H1 (cell line): Measurements from ENCODE around the gene SERPINB11.

Source experiments
- BRCA1 ChIP-seq: IDR thresholded peaks from 2 replicates; pipeline ENCODE4 v1.6.1; 2012; ENCODE audit warnings: low read depth, low read length, improper control_type of control experiment
- CBX5 ChIP-seq: fragments of 300-800, 300-1000 bp; sonication (generic); IDR thresholded peaks from 2 replicates; pipeline ENCODE4 v1.7.1; 2016; ENCODE audit warnings: antibody characterized with exemption, low read length, low read depth
- MAX ChIP-seq: IDR thresholded peaks from 2 replicates; pipeline ENCODE4 v1.6.1; 2012; ENCODE audit warnings: inconsistent platforms
- RNF2 ChIP-seq: fragments of 200-900, 300-1000 bp; sonication (generic); IDR thresholded peaks from 2 replicates; pipeline ENCODE4 v1.7.1; 2016; ENCODE audit warnings: borderline replicate concordance, low read depth, mild to moderate bottlenecking, antibody characterized with exemption, low read length; ENCODE audit not compliant: poor library complexity, severe bottlenecking; ENCODE audit errors: missing control alignments

- 0 out of 2 replicates have a peak, but pooled peaks have one; percentile 13 for TF ChIP-seq MAX
- TF ChIP-seq CBX5 = no peak
- TF ChIP-seq BRCA1 = no peak
- no peak for TF ChIP-seq RNF2
Measured at GRCh38 chr18:63676526-63677323, 26.0 kb upstream of the SERPINB11 start.
